ENCODE data around the gene C1QTNF9.
"Not testable (repeated sequence)": the region's sequence is repeated elsewhere in the genome, so short reads cannot be mapped to it uniquely, and the experiment has no call there.

C1QTNF9 gene

DNA sequence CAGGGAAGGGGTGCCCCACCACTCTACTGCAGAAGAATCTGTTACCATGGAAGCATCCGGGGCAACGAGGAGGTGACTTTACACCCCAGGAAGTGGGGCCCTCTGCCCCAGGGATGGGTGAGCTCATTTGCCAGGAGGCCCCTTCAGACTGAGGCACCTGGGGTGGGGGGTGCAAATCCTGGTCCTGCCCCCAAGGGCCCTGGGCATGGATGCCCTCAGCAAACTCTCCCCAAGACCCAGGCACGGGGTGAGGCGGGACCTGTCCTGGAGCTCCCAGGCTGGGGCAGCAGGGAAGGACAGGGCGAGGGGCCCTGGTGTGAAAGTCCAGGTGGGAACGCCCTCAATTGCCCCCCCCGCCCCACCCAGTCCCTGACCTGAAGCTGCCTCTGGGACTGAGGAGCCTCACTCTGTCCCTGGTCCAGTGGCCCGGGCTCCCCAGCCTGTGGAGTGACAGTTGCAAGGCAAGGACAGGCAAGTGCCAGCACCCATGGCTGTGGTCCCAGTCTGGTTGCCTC is 52.5 kb downstream of the C1QTNF9 start:
- DNase-seq (ENCODE audit: low spot score) = no peak

GRCh38 chr13:24362435-24362952 is 53.1 kb downstream of the C1QTNF9 start:
- DNase-seq (ENCODE audit: low spot score) = no peak

DNA sequence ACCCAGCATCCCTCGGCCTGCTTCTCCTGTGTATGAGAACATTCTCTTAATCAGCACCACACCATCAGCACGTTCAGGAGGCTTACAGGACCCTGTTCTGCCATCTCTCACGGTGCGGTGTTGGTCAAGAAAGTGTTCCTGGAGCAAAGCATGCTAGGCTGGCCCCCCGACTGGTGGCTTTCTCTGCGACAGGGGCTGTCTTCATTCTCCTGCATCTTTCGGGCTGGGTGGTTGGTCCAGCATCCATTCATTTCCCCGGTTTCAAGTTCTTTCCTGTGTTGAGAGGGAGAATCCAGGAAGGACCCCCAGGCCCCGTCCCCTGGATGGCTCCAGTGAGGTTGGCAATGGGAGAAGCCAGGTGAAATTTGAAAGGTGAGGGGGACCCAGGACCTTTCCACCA is 55.8 kb downstream of the C1QTNF9 start:
- no peak for DNase-seq (ENCODE audit: low spot score)

DNA sequence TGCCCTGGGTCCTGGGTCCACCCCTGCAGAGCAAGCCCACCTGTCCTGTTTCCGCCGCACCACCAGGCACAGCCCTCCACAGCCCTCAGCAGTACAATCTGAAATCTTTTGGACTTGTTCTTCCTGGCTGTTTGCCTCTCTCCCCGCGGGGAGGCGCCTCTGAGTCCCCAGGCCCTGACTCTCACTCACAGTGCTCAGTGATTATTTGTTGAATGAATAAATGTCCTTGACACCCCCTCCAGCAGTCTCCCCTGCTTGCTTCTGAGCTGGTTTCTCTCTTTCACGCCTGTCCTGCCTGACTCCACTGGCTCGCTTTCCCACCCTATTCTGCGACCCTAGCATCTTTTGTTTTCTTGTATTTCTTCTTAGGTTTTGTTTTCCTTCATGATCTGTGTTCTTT is 56.9 kb downstream of the C1QTNF9 start:
- not testable (repeated sequence) for DNase-seq (ENCODE audit: low spot score)

- DNase-seq (ENCODE audit: low spot score) = not testable (repeated sequence)
Measured at GRCh38 chr13:24371273-24371672, 61.9 kb downstream of the C1QTNF9 start.

Data from globus pallidus (tissue), 1 donor.